GM06990 (cell line): ENCODE measurements around the gene CFDP1.

ENCODE experiments used
- DNase-seq: peaks from one replicate; pipeline ENCODE4 v3.0.0-alpha.2; 2011; ENCODE audit not compliant: insufficient read length; ENCODE audit errors: extremely low read depth
- H3K27me3 ChIP-seq: replicated peaks from 2 replicates; pipeline ENCODE4 v1.6.0; 2011; ENCODE audit warnings: low read length; ENCODE audit not compliant: control insufficient read depth, insufficient read depth
- H3K36me3 ChIP-seq: 2 replicates; pipeline ENCODE4 v1.5.1; 2011; ENCODE audit warnings: low read length; ENCODE audit not compliant: control insufficient read depth, insufficient read depth
- H3K4me3 ChIP-seq: replicated peaks from 2 replicates; pipeline ENCODE4 v1.5.1; 2011; ENCODE audit warnings: low read depth, mild to moderate bottlenecking, control low read depth, low read length
- CTCF ChIP-seq: IDR thresholded peaks from 2 replicates; pipeline ENCODE4 v1.5.1; 2011; ENCODE audit warnings: low read length, control low read depth, mild to moderate bottlenecking, inconsistent platforms; ENCODE audit not compliant: insufficient read depth, poor library complexity, severe bottlenecking

CFDP1 gene

GRCh38 chr16:75289189-75289588 is 144.1 kb downstream of the CFDP1 start:
- no peak for TF ChIP-seq CTCF
- Histone ChIP-seq H3K36me3 (no peaks in the 10 kb centered on the region; the same call in none of the 2 replicates), H3K27me3 (no peaks in the 10 kb centered on the region), H3K4me3 (no peak overlapping the region)
- DNase-seq, result no peak

- no peaks in the 10 kb centered on the region; the same call in none of the 2 replicates for H3K36me3 ChIP-seq
- DNase-seq, result no peak
- H3K27me3 ChIP-seq, result no peaks in the 10 kb centered on the region
- TF ChIP-seq CTCF, result no peak
- H3K4me3 ChIP-seq, result no peak overlapping the region
Observed at GRCh38 chr16:75288596-75289120, 144.6 kb downstream of the CFDP1 start.

GRCh38 chr16:75288181-75288580 is 145.1 kb downstream of the CFDP1 start:
- no peak for DNase-seq
- no peak for TF ChIP-seq CTCF
- no peaks in the 10 kb centered on the region; the same call in 1 of the 2 replicates for H3K36me3 ChIP-seq
- H3K4me3 ChIP-seq, result no peak overlapping the region
- H3K27me3 ChIP-seq, result no peaks in the 10 kb centered on the region

- no peak for DNase-seq
- no peak overlapping the region for H3K4me3 ChIP-seq
- H3K36me3 ChIP-seq, result no peaks in the 10 kb centered on the region; the same call in 1 of the 2 replicates
- H3K27me3 ChIP-seq, result no peaks in the 10 kb centered on the region
- TF ChIP-seq CTCF, result no peak
Observed at GRCh38 chr16:75287708-75288107, 145.6 kb downstream of the CFDP1 start.

- Histone ChIP-seq H3K4me3 (no peak overlapping the region), H3K36me3 (no peaks in the 10 kb centered on the region; the same call in 1 of the 2 replicates), H3K27me3 (no peaks in the 10 kb centered on the region)
- no peak for TF ChIP-seq CTCF
- no peak for DNase-seq
Observed at GRCh38 chr16:75286389-75286788, 146.9 kb downstream of the CFDP1 start.
